Gastroesophageal sphincter (tissue), 4 donors: ENCODE data around the gene FAM171A1. TPM values are rescaled to one million over a fixed set of nuclear protein-coding genes. Genes with fewer than 3 reads are reported as not detected.

Experiments used
- ATAC-seq: fragments of 150-250 bp; one replicate; pipeline ENCODE4 v1.9.1; 2016; ENCODE audit warnings: mild to moderate bottlenecking, moderate library complexity
- H3K27ac ChIP-seq, 4 donors: fragments of 200-600 bp; sonication (generic) in 3 of 4; 1 replicate in 3 of 4; 2 replicates in 1 of 4; pipeline ENCODE4 v1.5.1; 2016 to 2019
- H3K27me3 ChIP-seq: fragments of 200-600 bp; sonication (generic); one replicate; pipeline ENCODE4 v1.5.1; 2019
- H3K36me3 ChIP-seq, 2 donors: fragments of 200-600 bp; sonication (generic); one replicate each; pipeline ENCODE4 v1.5.1; 2019; ENCODE audit warnings: control low read depth in 1 of 2
- H3K4me1 ChIP-seq, 3 donors: fragments of 200-600 bp; sonication (generic); 1 replicate in 2 of 3; 2 replicates in 1 of 3; pipeline ENCODE4 v1.5.1; 2016 to 2019; ENCODE audit warnings: control low read depth in 2 of 3
- H3K4me3 ChIP-seq, 2 donors: fragments of 200-600 bp; sonication (generic); one replicate each; pipeline ENCODE4 v1.5.1; 2019; ENCODE audit warnings: mild to moderate bottlenecking in 1 of 2, moderate library complexity in 1 of 2
- H3K9me3 ChIP-seq, 3 donors: fragments of 200-600 bp; sonication (generic); one replicate each; pipeline ENCODE4 v1.5.1; 2017 to 2019; ENCODE audit warnings: control low read depth in 2 of 3
- CTCF ChIP-seq, 4 experiments: fragments of 200-600 bp in 2 of 4; fragments of 450-650 bp in 2 of 4; sonication (generic) in 1 of 4; IDR thresholded peaks; one replicate each; pipeline ENCODE4 v1.5.1; 2017 to 2019; ENCODE audit warnings: antibody characterized with exemption in 4 of 4, mild to moderate bottlenecking in 2 of 4, moderate library complexity in 2 of 4
- EP300 ChIP-seq: sonication (generic); formaldehyde crosslinking; IDR thresholded peaks from one replicate; pipeline ENCODE4 v1.6.1; 2017; ENCODE audit warnings: antibody characterized with exemption, mild to moderate bottlenecking
- POLR2A ChIP-seq, 2 donors: fragments of 450-650 bp; IDR thresholded peaks; one replicate each; pipeline ENCODE4 v1.6.1; 2017; ENCODE audit warnings: antibody characterized with exemption in 2 of 2, mild to moderate bottlenecking in 2 of 2, moderate library complexity in 1 of 2
- POLR2AphosphoS5 ChIP-seq: sonication (generic); formaldehyde crosslinking; IDR thresholded peaks from one replicate; pipeline ENCODE4 v1.6.1; 2017; ENCODE audit warnings: antibody characterized with exemption
- WGBS, 2 donors: methylation state at CpG; one replicate each; pipeline ENCODE4 v1.1.5; 2018; ENCODE audit warnings: low coverage in 1 of 2; 5-methylcytosine and 5-hydroxymethylcytosine counted together
- total RNA-seq, 4 donors: library from RNA; depleted of rRNA; stranded (reverse); fragments of >200 nt; gene quantifications; one replicate each; pipeline ENCODE4 v1.1.0, GENCODE V29; 2016

Gene FAM171A1
- total RNA-seq, 4 donors from 2014 or later: 5.0 to 15.5 (median 13.6) TPM

- no peak for TF ChIP-seq EP300
- TF ChIP-seq CTCF (IDR thresholded peaks at IDR 0.05): no peak
- no peak for TF ChIP-seq POLR2AphosphoS5
- TF ChIP-seq POLR2A (IDR thresholded peaks at IDR 0.05): no peak
- Histone ChIP-seq H3K4me3 (peak overlapping the region in 1 of 2 donors; percentile 21), H3K9me3 (no peaks in the 10 kb centered on the region), H3K4me1 (no peaks in the 10 kb centered on the region), H3K36me3 (peaks cover 0 to 18% of the 10 kb centered on the region in 2 donors), H3K27me3 (no peaks in the 10 kb centered on the region), H3K27ac (no peak overlapping the region)
- no peak for ATAC-seq
- 87 to 89% methylated on average over 11 of the region's 16 CpGs for WGBS, 2 donors
These were observed 116.9 kb downstream of the FAM171A1 start for GRCh38 chr10:15253951-15254807.

- ATAC-seq: no peak
- Histone ChIP-seq H3K36me3 (peaks cover 0 to 31% of the 10 kb centered on the region in 2 donors), H3K27ac (no peak overlapping the region), H3K9me3 (no peaks in the 10 kb centered on the region), H3K4me1 (no peaks in the 10 kb centered on the region), H3K4me3 (no peak overlapping the region), H3K27me3 (no peaks in the 10 kb centered on the region)
- WGBS, 2 donors: 95 to 97% methylated on average over 4 to 7 of the region's 11 CpGs
- no peak for TF ChIP-seq POLR2AphosphoS5
- no peak for TF ChIP-seq CTCF (IDR thresholded peaks at IDR 0.05)
- no peak for TF ChIP-seq EP300
- no peak for TF ChIP-seq POLR2A (IDR thresholded peaks at IDR 0.05)
These were observed 118.7 kb downstream of the FAM171A1 start for GRCh38 chr10:15252396-15252795.

- Histone ChIP-seq H3K27ac (no peak overlapping the region), H3K4me1 (no peaks in the 10 kb centered on the region), H3K9me3 (no peaks in the 10 kb centered on the region), H3K27me3 (no peaks in the 10 kb centered on the region), H3K4me3 (no peak overlapping the region), H3K36me3 (peaks cover 0 to 33% of the 10 kb centered on the region in 2 donors)
- WGBS, 2 donors: 88% methylated on average over 5 to 10 of the region's 11 CpGs
- no peak for ATAC-seq
- TF ChIP-seq POLR2AphosphoS5 (no peak), POLR2A (IDR thresholded peaks at IDR 0.05) (no peak)
These were observed 119.2 kb downstream of the FAM171A1 start for GRCh38 chr10:15251791-15252380.

- Histone ChIP-seq H3K9me3 (no peaks in the 10 kb centered on the region), H3K4me3 (no peak overlapping the region), H3K36me3 (peaks cover 0 to 15% of the 10 kb centered on the region in 2 donors), H3K4me1 (no peaks in the 10 kb centered on the region), H3K27me3 (no peaks in the 10 kb centered on the region), H3K27ac (no peak overlapping the region)
- WGBS, 2 donors: 100% methylated on average over 1 of the region's 3 CpGs; no CpG with 5 or more reads in 1 of the 2 donors
- TF ChIP-seq POLR2AphosphoS5 (no peak), POLR2A (IDR thresholded peaks at IDR 0.05) (no peak), CTCF (IDR thresholded peaks at IDR 0.05) (no peak)
- ATAC-seq: no peak
These were observed 125.6 kb downstream of the FAM171A1 start for GRCh38 chr10:15245530-15245929.

GRCh38 chr10:15244635-15245197 lies 126.4 kb downstream of the FAM171A1 start:
- Histone ChIP-seq H3K4me3 (no peak overlapping the region), H3K36me3 (peaks cover 0 to 15% of the 10 kb centered on the region in 2 donors), H3K27ac (no peak overlapping the region), H3K4me1 (no peaks in the 10 kb centered on the region), H3K9me3 (no peaks in the 10 kb centered on the region), H3K27me3 (no peaks in the 10 kb centered on the region)
- TF ChIP-seq POLR2A (IDR thresholded peaks at IDR 0.05): no peak
- no peak for TF ChIP-seq EP300
- no peak for TF ChIP-seq CTCF (IDR thresholded peaks at IDR 0.05)
- TF ChIP-seq POLR2AphosphoS5: no peak
- ATAC-seq: no peak
- 93 to 95% methylated on average over 3 to 10 of the region's 12 CpGs for WGBS, 2 donors
